ENCODE measurements around the gene FRMD1.

Gene FRMD1

DNA sequence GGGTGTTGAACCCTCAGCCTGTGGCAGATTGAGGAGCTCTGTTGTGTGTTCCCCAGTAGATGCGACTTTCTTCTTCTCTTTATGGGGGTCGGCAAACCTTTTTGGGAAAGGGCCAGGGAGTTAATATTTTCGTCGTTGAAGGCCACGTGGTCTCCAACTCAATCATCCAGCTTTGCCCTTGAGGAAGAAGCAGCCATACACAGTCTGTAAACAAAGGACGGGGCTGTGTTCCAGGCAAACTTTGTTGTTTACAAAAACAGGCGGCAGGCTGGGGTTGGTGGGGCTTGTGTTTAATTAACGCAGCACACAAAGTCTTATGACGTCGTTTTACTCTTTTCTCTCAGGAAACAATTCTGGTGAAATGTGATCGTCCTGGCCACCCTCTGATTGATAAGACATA, 61.4 kb downstream of the FRMD1 start:
- TF ChIP-seq CTCF (IDR thresholded peaks at IDR 0.05; ENCODE audit: low read depth, low read length), result no peak
- no peak for DNase-seq (ENCODE audit: extremely low read depth, low read depth)

DNA sequence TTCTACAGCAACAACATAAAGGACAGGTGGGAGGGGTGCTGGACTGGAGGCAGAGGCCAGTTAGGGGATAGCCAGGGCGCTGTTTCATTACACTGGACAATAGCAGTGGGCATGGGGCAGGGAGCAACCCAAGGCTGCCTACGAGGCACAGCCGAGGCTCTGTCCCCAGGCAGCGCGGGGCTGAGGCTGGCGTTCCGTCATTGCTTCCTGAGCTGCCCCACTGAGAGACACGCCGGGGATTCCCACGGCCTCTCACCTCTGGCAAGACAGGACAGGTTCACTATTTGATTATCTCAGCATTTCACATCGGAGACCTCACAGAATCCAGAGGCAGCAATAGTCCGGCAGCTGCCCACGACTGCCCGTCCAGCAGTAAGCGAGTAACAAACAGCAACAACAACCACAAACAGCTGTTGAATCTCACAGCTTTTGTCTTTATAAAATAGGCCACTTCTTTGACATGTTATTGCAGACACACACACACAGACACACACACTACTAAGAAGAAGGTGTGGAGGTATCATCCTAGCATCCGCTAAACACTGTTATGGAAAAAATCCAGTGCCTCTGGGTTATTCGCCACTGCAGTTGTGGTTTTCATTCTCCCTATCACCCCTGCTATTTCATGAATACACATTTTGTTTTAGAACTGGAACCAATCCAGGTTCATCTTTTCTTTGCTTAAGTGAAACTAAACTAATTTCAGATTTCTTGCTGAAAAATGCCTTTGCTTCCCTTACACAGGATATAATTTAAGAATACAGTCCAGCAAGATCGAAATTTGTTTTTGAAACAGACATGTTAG, 62.1 kb downstream of the FRMD1 start:
- TF ChIP-seq CTCF (IDR thresholded peaks at IDR 0.05; ENCODE audit: low read depth, low read length), result no peak
- no peak for DNase-seq (ENCODE audit: extremely low read depth, low read depth)

DNA sequence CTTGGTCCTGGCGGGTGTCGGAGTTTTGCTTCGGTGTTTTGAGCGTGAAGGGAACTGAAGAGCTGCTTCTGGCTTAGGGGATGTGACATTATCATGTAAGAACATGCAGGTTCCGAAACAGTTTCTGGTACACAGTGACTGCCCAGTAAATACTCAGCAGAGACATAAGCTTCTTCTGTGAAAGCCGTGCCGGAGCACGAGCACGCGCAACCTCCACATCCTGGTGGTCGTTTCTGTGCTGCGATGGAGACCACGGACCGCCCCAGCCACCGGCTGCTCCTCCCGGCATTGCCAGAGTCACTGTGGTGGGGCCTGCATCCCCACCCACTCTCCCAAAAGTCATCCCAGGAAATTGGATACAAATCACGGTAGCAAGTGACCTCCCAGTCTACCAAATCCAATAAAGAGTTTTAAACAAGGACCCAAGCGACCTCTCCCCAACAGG, 62.8 kb downstream of the FRMD1 start:
- DNase-seq (ENCODE audit: extremely low read depth, low read depth), result no peak
- no peak for TF ChIP-seq CTCF (IDR thresholded peaks at IDR 0.05; ENCODE audit: low read depth, low read length)

GRCh38 chr6:168015482-168016175, 63.4 kb downstream of the FRMD1 start:
- no peak for TF ChIP-seq CTCF (IDR thresholded peaks at IDR 0.05; ENCODE audit: low read depth, low read length)
- DNase-seq (ENCODE audit: extremely low read depth, low read depth), result no peak

- DNase-seq (ENCODE audit: extremely low read depth, low read depth), result no peak
- TF ChIP-seq CTCF (IDR thresholded peaks at IDR 0.05; ENCODE audit: low read depth, low read length), result no peak
Measured at GRCh38 chr6:168015009-168015408, 64.0 kb downstream of the FRMD1 start.

GRCh38 chr6:168014428-168014827, 64.6 kb downstream of the FRMD1 start:
- no peak for DNase-seq (ENCODE audit: extremely low read depth, low read depth)
- no peak for TF ChIP-seq CTCF (IDR thresholded peaks at IDR 0.05; ENCODE audit: low read depth, low read length)

GRCh38 chr6:168013250-168013915, 65.6 kb downstream of the FRMD1 start:
- TF ChIP-seq CTCF (IDR thresholded peaks at IDR 0.05; ENCODE audit: low read depth, low read length), result no peak
- no peak for DNase-seq (ENCODE audit: extremely low read depth, low read depth)

Measured in AG09319 (cell line).